AG10803 (cell line): ENCODE results near the gene SH2D3C.

ENCODE experiments used
- DNase-seq: peaks from one replicate; pipeline ENCODE4 v3.0.0; 2010; ENCODE audit warnings: low read depth
- H3K4me3 ChIP-seq: 2 replicates; pipeline ENCODE4 v1.5.1; 2011; ENCODE audit warnings: mild to moderate bottlenecking, low read length, control low read depth
- CTCF ChIP-seq: conservative IDR thresholded peaks from 2 replicates; pipeline ENCODE4 v1.5.1; 2011; ENCODE audit warnings: mild to moderate bottlenecking, low read length, control low read depth, inconsistent platforms

Gene SH2D3C

GRCh38 chr9:127816728-127817127 is 38.3 kb upstream of the SH2D3C start:
- DNase-seq = no peak
- TF ChIP-seq CTCF = no peak
- no peak overlapping the region for H3K4me3 ChIP-seq

GRCh38 chr9:127816362-127816725 is 37.9 kb upstream of the SH2D3C start:
- no peak for DNase-seq
- no peak for TF ChIP-seq CTCF

GRCh38 chr9:127815512-127816361 is 37.3 kb upstream of the SH2D3C start:
- H3K4me3 ChIP-seq = no peak overlapping the region
- DNase-seq = no peak
- TF ChIP-seq CTCF = no peak

More at GRCh38 chr9:127816362-127816725, 37.9 kb upstream of the SH2D3C start:
- H3K4me3 ChIP-seq = no peak overlapping the region

GRCh38 chr9:127814619-127815511 is 36.4 kb upstream of the SH2D3C start:
- no peak for DNase-seq
- H3K4me3 ChIP-seq = no peak overlapping the region
- no peak for TF ChIP-seq CTCF

- no peak for DNase-seq
- TF ChIP-seq CTCF = no peak
- H3K4me3 ChIP-seq = no peak overlapping the region
These were observed 35.3 kb upstream of the SH2D3C start for GRCh38 chr9:127813686-127814226.

- no peak for TF ChIP-seq CTCF
These were observed 34.6 kb upstream of the SH2D3C start for GRCh38 chr9:127812936-127813675.

More at GRCh38 chr9:127812936-127813675, 34.6 kb upstream of the SH2D3C start:
- DNase-seq = no peak
- no peak overlapping the region for H3K4me3 ChIP-seq
